Ramos (cell line): Measurements from ENCODE around the gene MT2A.

Experiments used
- in situ Hi-C: fragments of 300-500 bp; cut with MboI; formaldehyde crosslinking; loops from one replicate; pipeline ENCODE4 v1.14.3; 2022; ENCODE audit warnings: low sequenced_read_pairs; ENCODE audit not compliant: unreplicated experiment

Gene MT2A

DNA sequence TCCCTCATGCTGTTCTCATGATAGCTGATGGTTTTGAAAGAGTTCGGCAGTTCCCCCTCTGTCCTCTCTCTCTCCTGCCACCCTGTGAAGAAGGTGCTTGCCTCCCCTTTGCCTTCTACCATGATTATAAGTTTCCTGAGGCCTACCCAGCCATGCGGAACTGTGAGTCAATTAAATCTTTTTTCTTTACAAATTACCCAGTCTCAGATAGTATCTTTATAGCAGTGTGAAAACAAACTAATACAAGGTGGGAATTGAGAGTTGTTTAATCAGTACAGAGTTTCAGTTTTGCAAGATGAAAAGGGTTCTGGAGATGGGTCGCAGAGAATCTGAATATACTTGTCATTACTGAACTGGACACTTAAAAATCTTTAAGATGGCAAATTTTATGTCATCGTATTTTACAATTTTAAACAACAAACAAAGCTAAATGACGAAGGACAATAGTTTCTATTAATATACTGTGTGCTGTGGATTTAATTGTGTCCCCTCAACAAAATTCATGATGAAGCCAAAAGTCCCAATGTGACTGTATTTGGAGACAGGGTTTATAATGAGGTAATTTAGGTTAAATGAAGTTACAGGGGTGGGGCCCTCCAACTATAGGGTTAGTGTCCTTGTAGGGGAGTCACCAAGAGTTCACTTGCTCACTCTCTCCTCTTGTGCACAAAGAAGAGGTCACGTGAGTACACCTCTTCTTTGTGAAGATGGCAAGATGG lies 14.7 kb upstream of the MT2A start:
- in situ Hi-C loops, result no loop called here

GRCh38 chr16:56594292-56594619 lies 14.1 kb upstream of the MT2A start:
- in situ Hi-C loops, result no loop called here

GRCh38 chr16:56600398-56600999 lies 7.9 kb upstream of the MT2A start:
- in situ Hi-C loops, result no loop called here

GRCh38 chr16:56601325-56601724 lies 7.1 kb upstream of the MT2A start:
- in situ Hi-C loops, result no loop called here

DNA sequence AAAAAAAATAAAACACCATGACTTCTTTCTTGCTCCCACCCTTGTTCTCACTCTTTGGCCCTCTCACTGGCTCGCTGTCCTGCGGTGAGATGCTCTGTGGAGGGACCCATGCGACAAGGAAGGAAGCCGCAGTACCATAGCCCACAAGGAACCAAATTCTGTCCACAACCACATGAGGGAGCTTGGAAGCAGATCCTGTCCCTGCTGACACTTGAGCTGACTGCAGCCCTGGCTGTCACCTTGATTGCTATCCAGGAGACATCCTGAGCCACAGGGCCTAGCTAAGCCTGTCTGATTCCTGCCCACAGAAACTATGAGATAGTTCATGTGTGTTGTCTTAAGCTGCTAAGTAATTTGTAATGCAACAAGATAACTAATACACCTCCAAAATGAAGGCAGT lies 4.8 kb upstream of the MT2A start:
- in situ Hi-C loops, result no loop called here

DNA sequence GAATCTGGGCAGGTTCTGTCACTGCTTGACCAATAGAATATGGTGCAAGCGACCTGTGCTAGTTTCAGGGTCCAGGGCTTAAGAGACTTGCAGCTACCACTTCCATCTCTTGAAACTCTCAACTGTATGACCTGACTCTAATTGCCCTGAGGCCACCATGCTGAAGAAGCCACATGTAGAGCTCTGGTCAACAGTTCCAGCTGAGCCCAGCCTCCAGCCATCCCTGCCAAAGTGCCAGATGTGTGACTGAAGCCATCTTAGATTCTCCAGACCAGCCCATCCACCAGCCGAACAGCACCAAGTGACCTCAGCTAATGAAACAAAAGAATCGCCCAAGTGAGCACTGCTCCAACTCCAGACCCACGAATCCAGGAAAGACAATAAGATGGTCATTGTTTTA lies 3.4 kb upstream of the MT2A start:
- in situ Hi-C loops, result no loop called here

DNA sequence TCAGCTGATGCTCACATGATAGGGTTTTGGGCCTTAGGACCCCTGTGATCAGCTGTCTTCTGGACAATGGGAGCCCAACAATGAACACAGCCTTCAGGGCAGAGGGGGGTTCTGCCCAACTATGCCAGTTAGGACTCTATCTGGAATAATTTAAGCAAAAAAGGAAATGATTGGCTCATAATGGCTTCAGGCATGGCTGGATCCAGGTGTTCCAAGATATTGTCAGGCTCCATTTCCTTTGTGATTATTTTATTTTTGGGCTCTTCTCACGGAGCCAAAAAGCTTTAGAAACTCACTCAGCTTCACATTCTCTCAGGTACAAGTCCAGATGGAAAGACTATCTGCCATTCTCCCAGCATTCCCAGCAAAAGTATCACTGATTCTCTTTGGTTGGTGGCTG lies 2.9 kb upstream of the MT2A start:
- in situ Hi-C loops, result no loop called here

DNA sequence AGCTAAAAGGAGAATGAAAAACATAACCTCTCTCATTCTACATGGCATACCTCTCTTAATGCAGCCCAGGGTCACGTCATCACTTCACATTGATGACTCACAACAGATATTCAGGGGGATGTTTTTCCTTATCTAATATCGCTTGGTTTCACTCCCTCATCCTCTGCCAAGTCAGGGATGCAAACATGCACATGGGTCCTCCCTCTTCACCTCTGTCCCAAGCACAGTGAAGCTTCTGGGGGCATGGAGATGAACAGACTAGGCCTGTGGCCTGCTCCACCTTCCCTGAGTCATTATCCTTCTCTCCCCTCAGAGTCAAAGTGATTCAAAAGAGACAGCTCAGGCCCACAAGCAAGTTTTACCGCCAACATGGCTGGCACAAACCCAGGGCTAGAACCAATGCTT lies 2.3 kb upstream of the MT2A start:
- in situ Hi-C loops, result no loop called here

- in situ Hi-C loops, result no loop called here
Observed at GRCh38 chr16:56606476-56607108, 1.8 kb upstream of the MT2A start.

DNA sequence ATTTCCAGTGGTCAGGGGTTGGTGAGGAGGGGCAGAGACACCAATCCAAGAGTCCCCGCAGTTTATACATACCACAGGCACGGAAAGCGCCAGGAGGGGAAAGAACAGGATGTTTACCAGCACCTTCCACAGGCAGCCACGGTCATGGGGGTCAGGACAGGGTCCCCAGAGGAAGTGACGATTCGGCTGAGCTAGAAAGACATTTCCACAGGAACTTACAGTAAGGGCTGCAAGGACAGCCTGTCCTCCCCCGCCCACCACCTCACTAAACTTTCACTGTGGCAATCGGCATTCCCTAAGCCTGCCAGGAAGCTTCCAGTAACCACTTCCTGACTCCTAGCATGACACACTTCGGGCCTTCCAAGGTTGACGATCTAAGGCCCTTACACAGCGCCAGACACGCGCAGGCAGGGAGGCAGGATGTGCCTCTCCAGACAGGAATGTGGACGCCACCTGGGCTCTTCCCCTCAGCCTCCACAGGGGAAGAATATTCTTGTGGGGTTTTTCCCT lies 1.2 kb upstream of the MT2A start:
- in situ Hi-C loops, result no loop called here

- in situ Hi-C loops, result no loop called here
Observed at GRCh38 chr16:56607675-56608042, 725 bp upstream of the MT2A start.

- in situ Hi-C loops, result no loop called here
Observed at GRCh38 chr16:56608876-56609462, 585 bp downstream of the MT2A start.

GRCh38 chr16:56609463-56609921 lies 1.1 kb downstream of the MT2A start:
- in situ Hi-C loops, result no loop called here

DNA sequence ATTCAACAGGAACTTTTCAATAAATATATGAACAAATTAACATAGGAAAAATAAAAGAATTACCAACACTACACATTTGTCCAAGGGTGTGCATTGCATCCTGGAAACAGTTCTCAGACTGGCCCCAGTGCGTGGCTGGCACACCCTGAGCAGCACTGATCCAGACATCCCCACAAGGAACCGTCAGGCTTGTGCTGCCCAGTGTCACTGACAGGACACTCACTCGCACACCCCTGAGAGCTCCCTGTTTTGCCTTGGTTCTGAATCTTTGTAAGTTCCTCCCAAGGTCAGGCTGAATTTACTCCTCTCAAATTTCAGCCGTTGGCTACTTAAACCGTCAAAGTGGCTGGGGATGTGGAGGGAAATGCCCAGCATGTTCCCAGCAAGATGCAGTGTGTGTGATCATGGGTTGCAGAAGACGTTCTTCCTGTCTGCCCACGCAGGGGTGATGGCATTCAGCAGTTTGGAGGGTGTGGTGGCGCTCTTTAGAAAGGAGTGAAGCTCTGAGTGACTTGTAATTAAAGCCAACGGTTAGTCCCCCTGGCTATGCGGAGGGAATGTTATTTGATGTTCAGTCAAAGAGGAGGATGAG lies 1.7 kb downstream of the MT2A start:
- in situ Hi-C loops, result no loop called here

DNA sequence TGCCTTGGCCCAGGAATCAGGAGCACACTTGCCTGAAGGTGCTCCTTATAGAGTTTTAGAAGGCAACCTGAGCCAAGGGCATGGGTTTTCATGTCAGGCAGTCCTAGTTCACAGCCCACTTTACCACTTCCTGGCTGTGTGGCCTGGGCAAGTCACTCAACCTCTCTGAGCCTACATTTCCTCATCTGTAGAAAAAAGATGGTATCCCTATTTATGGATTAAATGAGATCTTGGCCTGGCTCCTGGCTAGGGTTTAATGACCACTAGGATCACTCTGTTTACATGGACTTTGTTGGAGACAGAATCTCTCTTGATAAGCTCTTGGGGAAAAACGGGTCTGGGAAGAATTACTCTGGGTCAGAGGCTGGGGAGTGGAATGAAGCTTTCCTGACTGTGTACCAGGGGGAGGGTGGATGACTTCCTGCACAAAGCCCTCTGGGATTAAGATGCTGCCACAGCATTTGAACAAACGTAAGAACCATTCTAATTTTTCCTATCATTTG lies 2.3 kb downstream of the MT2A start:
- in situ Hi-C loops, result no loop called here

DNA sequence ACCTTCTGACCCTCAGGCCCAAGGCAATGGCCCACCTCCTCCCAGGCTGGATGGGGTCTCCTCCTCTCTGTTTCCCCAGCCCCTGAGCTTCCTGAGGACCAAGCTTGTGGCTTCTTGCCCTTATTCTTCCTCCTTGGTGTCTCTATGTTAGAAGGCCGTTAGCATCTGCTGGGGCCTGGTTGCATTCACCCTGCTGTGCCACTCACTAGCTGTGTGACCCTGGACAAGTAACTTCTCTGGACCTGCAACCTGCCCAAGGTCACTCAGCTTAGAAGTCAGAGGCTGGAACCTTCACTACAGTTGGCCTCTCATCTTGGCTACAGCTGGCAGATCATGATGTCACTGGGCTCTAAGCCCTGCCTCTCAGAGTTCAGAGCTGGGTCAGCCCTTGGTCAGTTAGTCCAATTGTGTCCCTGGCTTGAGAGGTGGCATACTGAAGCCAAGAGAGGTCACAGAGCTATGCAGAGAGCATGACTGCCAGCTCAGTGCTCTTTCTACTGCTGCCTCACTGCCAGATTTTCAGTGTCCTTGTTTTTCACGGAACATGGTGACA lies 3.0 kb downstream of the MT2A start:
- in situ Hi-C loops, result no loop called here

- in situ Hi-C loops, result no loop called here
Observed at GRCh38 chr16:56613706-56614105, 5.3 kb downstream of the MT2A start.

DNA sequence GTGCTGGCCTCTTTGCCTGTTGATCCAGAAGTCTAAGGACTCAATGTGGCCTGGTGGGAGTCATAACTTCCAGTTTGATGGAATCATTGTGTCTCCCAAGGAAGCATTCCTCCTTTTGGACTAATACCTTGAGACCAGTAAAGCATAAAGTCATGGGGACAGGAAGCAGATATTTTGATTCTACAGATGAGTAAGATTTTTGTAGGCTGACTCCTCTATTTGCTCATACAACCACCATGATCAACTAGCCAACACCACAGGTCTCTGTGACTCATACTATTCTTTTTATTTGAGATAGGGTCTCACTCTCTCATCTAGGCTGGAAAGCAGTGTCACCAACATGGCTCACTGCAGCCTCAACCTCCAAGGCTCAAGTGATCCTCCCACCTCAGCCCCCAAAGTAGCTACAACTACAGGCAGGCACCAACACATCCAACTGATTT lies 6.2 kb downstream of the MT2A start:
- in situ Hi-C loops, result no loop called here

GRCh38 chr16:56615353-56615752 lies 7.0 kb downstream of the MT2A start:
- in situ Hi-C loops, result no loop called here

DNA sequence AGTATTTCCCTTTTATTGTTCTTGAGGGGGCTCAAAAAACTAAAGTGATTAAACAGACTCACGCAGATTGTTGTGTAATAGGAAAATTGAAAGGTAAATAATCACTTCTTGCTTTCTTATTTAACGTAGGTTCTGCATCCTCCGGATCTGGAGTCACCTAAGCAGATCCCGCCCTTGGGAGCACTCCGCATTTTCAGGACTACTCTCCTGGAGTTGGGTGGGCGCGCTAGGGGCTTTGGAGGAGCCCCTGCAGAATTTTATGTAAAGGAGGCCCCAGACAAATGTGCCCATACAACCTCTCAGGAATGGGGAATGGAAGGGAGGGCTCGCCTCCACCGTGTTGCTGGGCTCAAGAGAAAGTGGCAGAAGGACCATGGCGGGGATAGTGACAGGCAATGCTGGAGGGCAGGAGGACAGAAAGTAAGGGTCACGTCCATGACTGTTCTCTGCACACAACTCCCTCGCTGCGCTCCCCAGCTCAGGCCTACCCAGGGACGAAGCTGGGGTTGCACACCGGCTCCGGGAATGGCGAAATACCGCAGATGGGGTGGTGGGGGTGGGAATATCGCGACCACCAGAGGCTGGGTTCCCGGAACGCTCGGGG lies 8.3 kb downstream of the MT2A start:
- in situ Hi-C loops, result no loop called here
